Activated T-helper 2 cell treated with anti-CD3 and anti-CD28 coated beads, Interferon-gamma antibody, Interleukin-2, Interleukin-4, amounts not matched to agents 10 μg/mL and 5 μg/mL and 100 μg/mL, durations not matched to agents 14 hours and 24 hours and 36 hours (primary cell): Measurements from ENCODE around the gene LUC7L. TPM values are rescaled to one million over a fixed set of nuclear protein-coding genes. Genes with fewer than 3 reads are reported as not detected.
"Not testable (repeated sequence)": the region's sequence is repeated elsewhere in the genome, so short reads cannot be mapped to it uniquely, and the experiment has no call there.

Source experiments
- DNase-seq: peaks from one replicate; pipeline ENCODE4 v3.0.0; 2021; ENCODE audit warnings: low spot score
- H3K27ac Mint-ChIP-seq: one replicate; pipeline ENCODE4 v1.8.0; 2021; ENCODE audit warnings: mixed read lengths
- H3K27me3 Mint-ChIP-seq: one replicate; pipeline ENCODE4 v1.8.0; 2021; ENCODE audit warnings: low read depth, mixed read lengths
- H3K36me3 Mint-ChIP-seq: one replicate; pipeline ENCODE4 v1.8.0; 2021; ENCODE audit warnings: low read depth, mixed read lengths
- H3K4me1 Mint-ChIP-seq: one replicate; pipeline ENCODE4 v1.8.0; 2021; ENCODE audit warnings: low read depth, mixed read lengths
- H3K4me3 Mint-ChIP-seq: one replicate; pipeline ENCODE4 v1.8.0; 2021; ENCODE audit warnings: low read depth, mild to moderate bottlenecking, moderate library complexity, mixed read lengths
- H3K9me3 Mint-ChIP-seq: one replicate; pipeline ENCODE4 v1.8.0; 2021; ENCODE audit warnings: mixed read lengths
- intact Hi-C: fragments of 100-400 bp; cut with micrococcal nuclease; formaldehyde crosslinking; loops from one replicate; pipeline ENCODE4 v1.15.1; 2023
- total RNA-seq: library from RNA; stranded (reverse); gene quantifications from 2 replicates; pipeline ENCODE4 v1.2.3, GENCODE V29; 2022

The LUC7L gene
- total RNA-seq, 1 donor from 2014 or later = 91.0 TPM

DNA sequence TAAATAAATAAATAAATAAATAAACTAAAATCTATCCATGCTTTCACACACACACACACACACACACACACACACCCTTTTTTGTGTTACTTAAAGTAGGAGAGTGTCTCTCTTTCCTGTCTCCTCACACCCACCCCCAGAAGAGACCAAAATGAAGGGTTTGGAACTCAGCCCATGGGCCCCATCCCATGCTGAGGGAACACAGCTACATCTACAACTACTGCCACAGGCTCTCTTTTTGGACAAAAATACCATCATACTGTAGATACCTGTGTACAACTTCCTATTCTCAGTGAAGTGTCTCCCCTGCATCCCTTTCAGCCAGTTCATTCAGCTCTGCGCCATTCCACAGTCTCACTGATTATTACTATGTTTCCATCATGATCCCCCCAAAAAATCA lies 58.5 kb downstream of the LUC7L start:
- Mint-ChIP-seq H3K27me3 (peaks cover 69% of the 10 kb centered on the region), H3K36me3 (no peaks in the 10 kb centered on the region), H3K9me3 (no peaks in the 10 kb centered on the region), H3K4me1 (peaks cover 11% of the 10 kb centered on the region), H3K27ac (no peak overlapping the region), H3K4me3 (no peak overlapping the region)
- DNase-seq = no peak
- intact Hi-C loops = no loop called here

DNA sequence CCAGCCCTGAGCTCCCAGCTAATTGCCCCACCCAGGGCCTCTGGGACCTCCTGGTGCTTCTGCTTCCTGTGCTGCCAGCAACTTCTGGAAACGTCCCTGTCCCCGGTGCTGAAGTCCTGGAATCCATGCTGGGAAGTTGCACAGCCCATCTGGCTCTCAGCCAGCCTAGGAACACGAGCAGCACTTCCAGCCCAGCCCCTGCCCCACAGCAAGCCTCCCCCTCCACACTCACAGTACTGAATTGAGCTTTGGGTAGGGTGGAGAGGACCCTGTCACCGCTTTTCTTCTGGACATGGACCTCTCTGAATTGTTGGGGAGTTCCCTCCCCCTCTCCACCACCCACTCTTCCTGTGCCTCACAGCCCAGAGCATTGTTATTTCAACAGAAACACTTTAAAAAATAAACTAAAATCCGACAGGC lies 59.2 kb downstream of the LUC7L start:
- H3K27ac Mint-ChIP-seq, H3K4me3 Mint-ChIP-seq, intact Hi-C loops, H3K9me3 Mint-ChIP-seq, H3K36me3 Mint-ChIP-seq, DNase-seq: not testable (repeated sequence)
- Mint-ChIP-seq H3K27me3 (peaks cover 67% of the 10 kb centered on the region), H3K4me1 (peaks cover 11% of the 10 kb centered on the region)

DNA sequence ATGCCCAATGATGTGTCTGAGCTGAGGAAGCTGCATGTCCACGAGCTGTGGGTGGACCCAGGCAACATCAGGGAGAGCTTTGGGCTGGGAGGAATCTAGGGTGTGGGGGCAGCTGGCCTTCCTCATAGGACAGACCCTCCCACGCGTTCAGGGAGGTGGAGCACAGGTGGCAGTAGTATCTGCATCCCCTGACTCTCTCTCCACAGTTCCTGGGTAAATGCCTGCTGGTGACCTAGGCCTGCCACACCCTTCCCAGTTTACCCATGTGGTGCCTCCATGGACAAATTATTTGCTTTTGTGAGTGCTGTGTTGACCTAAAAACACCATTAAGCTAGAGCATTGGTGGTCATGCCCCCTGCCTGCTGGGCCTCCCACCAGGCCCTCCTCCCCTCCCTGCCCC lies 60.2 kb downstream of the LUC7L start:
- Mint-ChIP-seq H3K36me3 (no peaks in the 10 kb centered on the region), H3K4me1 (peaks cover 6% of the 10 kb centered on the region), H3K27ac (no peak overlapping the region), H3K9me3 (no peaks in the 10 kb centered on the region), H3K4me3 (no peak overlapping the region), H3K27me3 (peaks cover 58% of the 10 kb centered on the region)
- DNase-seq = no peak
- intact Hi-C loops = no loop called here

DNA sequence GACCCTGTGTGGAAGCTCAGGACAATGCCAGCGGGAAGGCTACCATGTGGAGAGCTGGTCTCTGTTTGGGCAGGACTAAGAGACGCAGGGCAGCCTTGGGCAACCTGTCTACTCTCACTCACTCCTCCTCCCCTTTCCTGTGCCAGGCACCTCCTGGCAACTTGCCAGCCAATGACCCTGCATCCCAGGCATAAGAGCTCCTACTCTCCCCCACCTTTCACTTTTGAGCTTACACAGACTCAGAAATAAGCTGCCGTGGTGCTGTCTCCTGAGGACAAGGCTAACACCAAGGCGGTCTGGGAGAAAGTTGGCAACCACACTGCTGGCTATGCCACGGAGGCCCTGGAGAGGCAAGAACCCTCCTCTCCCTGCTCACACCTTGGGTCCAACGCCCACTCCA lies 60.8 kb downstream of the LUC7L start:
- H3K4me1 Mint-ChIP-seq = peaks cover 4% of the 10 kb centered on the region
- no peaks in the 10 kb centered on the region for H3K9me3 Mint-ChIP-seq
- DNase-seq = no peak
- H3K27ac Mint-ChIP-seq = no peak overlapping the region
- H3K27me3 Mint-ChIP-seq = peaks cover 57% of the 10 kb centered on the region
- no peak overlapping the region for H3K4me3 Mint-ChIP-seq
- intact Hi-C loops = no loop called here
- no peaks in the 10 kb centered on the region for H3K36me3 Mint-ChIP-seq

DNA sequence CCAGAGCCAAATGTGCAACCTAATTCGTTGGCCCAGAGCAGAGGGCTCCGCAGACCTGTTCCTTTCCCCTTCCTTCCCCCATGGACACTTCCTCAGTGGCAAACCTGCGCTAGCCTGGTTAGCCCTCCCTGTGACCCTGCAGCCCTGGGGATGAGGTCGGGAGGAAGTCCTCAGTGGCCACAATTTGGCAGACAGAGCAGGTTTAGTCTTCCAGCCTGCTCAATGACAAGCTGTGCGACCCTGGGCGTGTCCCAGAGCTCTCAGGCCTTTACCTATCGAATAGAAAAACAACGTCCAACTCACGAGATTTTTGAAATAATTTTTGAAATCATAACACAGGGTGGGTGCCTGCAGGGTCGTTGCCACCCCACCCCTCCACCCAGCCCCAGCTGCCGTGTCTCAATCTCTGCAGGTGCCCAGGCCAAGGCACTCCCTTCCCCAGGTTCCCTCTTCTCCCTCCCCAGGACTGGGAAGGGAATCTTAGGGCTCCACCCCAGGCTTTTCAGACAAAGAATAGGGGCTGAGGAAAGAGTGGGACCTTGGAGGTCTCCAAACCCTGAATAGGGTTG lies 62.0 kb downstream of the LUC7L start:
- Mint-ChIP-seq H3K36me3 (no peaks in the 10 kb centered on the region), H3K4me3 (no peak overlapping the region), H3K9me3 (no peaks in the 10 kb centered on the region), H3K27me3 (peaks cover 56% of the 10 kb centered on the region), H3K4me1 (peaks cover 4% of the 10 kb centered on the region), H3K27ac (no peak overlapping the region)
- intact Hi-C loops = no loop called here
- DNase-seq = no peak

DNA sequence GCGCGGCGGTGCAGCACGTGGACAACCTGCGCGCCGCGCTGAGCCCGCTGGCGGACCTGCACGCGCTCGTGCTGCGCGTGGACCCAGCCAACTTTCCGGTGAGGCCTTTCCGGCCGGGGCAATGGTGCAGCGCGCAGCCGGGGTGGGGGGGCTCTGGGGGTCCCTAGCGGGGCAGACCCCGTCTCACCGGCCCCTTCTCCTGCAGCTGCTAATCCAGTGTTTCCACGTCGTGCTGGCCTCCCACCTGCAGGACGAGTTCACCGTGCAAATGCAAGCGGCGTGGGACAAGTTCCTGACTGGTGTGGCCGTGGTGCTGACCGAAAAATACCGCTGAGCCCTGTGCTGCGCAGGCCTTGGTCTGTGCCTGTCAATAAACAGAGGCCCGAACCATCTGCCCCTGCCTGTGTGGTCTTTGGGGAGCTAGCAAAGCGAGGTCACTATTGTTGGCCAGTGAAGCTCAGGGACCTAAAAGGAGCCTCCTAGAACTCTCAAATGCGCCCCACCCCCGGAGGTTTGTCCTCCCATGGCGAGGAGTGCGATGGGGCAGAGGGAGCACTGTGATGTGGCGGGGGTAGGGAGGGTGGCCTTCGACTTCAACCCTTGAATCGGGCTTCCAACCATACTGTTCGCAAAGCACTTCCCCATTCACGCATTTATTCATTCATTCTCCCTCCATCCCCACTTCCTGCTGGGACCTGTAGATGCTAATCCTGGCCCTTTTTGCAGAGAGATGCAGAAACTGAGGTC lies 62.7 kb downstream of the LUC7L start:
- Mint-ChIP-seq H3K36me3 (no peaks in the 10 kb centered on the region), H3K27ac (no peak overlapping the region), H3K4me3 (no peak overlapping the region), H3K9me3 (no peaks in the 10 kb centered on the region), H3K27me3 (peaks cover 53% of the 10 kb centered on the region), H3K4me1 (peaks cover 4% of the 10 kb centered on the region)
- intact Hi-C loops = no loop called here
- no peak for DNase-seq

DNA sequence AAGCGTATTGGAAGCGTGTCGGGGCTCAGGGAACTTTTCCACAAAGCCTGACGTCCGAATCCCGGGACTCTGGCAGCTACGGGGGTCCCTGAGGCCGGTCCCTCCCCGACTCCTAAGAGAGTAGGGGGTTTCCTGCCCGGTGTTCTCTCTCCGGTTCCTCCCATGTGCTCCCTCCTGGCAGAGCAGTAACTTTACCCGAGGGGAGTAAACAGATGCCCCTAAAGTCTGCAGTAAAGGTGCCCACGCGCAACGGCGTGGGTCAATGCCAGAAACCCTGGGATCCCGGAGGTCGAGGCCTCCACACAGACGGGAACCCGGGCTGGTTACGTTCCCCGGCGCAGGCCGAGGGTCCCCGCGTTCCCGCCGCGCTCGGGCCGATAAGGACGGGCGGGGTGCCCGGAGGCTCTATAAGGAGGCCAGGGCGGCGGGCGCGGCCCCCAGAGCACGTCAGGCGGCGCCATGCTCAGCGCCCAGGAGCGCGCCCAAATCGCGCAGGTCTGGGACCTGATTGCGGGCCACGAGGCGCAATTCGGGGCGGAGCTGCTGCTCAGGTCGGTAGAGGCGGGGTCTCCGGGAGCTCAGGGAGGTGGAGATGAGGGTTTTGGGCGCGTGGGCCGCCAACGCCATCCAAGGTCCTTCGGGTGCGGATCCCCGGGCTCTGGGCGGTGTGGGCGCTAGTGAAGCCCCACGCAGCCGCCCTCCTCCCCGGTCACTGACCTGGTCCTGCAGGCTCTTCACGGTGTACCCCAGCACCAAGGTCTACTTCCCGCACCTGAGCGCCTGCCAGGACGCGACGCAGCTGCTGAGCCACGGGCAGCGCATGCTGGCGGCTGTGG lies 63.5 kb downstream of the LUC7L start, which contains the start of gene HBM:
Gene HBM, plus strand, starts transcription at position 440 of the 836 bp plus-strand sequence. Its CDS starts 20 bp downstream, at position 460.
- Mint-ChIP-seq H3K4me3 (no peak within 1 kb of the TSS), H3K9me3 (no peaks in the 10 kb centered on the region), H3K36me3 (no peaks in the 10 kb centered on the region), H3K27ac (no peak within 1 kb of the TSS), H3K4me1 (peaks cover 4% of the 10 kb centered on the region), H3K27me3 (peaks cover 47% of the 10 kb centered on the region)
- DNase-seq = no peak
- intact Hi-C loops = no loop called here

DNA sequence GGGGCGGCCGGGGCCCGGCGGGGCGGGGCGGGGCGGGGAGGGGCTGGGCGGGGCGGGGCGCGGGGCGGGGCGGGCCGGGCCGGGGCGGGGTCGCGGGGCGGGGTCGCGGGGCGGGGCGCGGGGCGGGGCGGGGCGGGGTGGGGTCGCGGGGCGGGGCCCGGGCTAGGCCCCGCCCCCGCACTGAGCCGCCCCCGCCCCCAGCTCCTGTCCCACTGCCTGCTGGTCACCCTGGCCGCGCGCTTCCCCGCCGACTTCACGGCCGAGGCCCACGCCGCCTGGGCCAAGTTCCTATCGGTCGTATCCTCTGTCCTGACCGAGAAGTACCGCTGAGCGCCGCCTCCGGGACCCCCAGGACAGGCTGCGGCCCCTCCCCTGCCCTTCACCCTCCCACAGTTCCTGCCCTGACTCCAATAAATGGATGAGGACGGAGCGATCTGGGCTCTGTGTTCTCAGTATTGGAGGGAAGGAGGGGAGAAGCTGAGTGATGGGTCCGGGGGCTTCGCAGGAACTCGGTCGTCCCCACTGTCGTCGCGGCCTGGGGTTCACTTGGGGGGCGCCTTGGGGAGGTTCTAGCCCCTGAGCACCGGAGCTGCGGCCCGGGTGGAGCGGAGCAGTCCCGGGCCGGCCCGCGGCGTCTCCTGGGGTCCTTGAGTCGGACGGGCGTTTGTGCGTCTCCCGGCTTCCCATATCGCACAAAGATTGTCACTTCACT lies 64.3 kb downstream of the LUC7L start:
- peaks cover 2% of the 10 kb centered on the region for H3K4me1 Mint-ChIP-seq

DNA sequence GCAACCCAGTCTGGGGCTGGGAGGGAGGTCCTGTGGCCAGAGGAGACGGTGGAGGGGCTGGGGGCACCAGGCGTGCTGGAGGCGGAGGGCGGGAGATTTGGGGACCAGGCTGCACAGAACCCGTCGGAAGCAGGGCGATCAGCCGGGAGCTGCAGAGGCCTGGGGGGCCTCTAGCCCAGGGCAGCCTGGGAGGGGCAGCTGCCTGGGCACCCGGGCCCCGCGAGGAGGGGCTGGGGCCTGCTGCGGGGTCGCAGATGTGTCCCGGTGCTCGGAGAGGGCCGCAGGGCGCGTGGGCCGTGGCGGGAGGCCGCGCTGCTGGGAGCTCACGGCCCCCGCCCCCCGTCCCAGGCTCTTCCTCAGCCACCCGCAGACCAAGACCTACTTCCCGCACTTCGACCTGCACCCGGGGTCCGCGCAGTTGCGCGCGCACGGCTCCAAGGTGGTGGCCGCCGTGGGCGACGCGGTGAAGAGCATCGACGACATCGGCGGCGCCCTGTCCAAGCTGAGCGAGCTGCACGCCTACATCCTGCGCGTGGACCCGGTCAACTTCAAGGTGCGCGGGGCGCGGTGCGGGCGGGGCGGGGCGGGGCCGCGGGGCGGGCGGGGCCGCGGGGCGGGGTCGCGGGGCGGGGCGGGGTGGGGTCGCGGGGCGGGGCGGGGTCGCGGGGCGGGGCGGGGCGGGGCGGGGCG lies 65.0 kb downstream of the LUC7L start:
- H3K36me3 Mint-ChIP-seq, H3K4me3 Mint-ChIP-seq, H3K27ac Mint-ChIP-seq, intact Hi-C loops, H3K4me1 Mint-ChIP-seq, H3K9me3 Mint-ChIP-seq, DNase-seq: not testable (repeated sequence)
- peaks cover 40% of the 10 kb centered on the region for H3K27me3 Mint-ChIP-seq

More for the DNA sequence above, 64.3 kb downstream of the LUC7L start:
- H3K27me3 Mint-ChIP-seq = peaks cover 41% of the 10 kb centered on the region
- no peaks in the 10 kb centered on the region for H3K36me3 Mint-ChIP-seq
- DNase-seq = no peak
- intact Hi-C loops = no loop called here
- H3K27ac Mint-ChIP-seq = no peak overlapping the region
- H3K4me3 Mint-ChIP-seq = no peak overlapping the region
- no peaks in the 10 kb centered on the region for H3K9me3 Mint-ChIP-seq

DNA sequence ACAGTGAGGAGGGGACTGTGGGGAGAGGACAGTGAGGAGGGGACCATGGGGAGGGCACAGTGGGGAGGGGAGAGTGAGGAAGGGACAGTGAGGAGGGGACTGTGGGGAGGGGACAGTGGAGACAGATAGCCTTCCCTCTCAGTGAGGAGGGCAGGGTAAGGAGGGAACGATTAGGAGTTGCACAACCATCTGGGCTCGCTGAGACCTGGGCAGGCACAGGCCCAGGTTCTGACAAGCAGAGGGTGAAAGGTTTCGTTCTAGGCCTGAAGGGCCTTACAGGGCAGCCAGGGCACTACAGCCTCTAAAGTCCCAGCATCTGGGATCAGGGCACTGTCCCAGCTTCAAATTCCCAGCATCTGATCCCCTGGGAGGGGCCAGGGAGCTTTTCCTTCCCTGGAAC lies 65.6 kb downstream of the LUC7L start:
- H3K27me3 Mint-ChIP-seq = peaks cover 38% of the 10 kb centered on the region
- intact Hi-C loops, H3K27ac Mint-ChIP-seq, H3K9me3 Mint-ChIP-seq, H3K4me3 Mint-ChIP-seq, DNase-seq, H3K36me3 Mint-ChIP-seq, H3K4me1 Mint-ChIP-seq: not testable (repeated sequence)

DNA sequence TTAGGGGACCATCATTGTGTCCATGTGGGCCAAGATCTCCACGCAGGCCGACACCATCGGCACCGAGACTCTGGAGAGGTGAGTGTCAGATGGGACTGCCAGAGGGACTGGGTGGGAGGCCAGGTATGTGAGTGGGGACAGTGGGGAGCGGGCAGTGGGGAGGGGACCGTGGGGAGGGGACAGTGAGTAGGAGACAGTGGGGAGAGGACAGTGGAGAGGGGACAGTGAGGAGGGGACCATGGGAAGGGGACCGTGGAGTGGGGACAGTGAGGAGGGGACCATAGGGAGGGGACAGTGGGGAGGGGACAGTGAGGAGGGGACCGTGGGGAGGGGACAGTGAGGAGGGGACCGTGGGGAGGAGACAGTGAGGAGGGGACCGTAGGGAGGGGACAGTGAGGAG lies 66.1 kb downstream of the LUC7L start:
- peaks cover 36% of the 10 kb centered on the region for H3K27me3 Mint-ChIP-seq
- H3K36me3 Mint-ChIP-seq, H3K27ac Mint-ChIP-seq, H3K4me1 Mint-ChIP-seq, intact Hi-C loops, DNase-seq, H3K9me3 Mint-ChIP-seq, H3K4me3 Mint-ChIP-seq: not testable (repeated sequence)
